Measurements from ENCODE around the gene ATP2B1.
"Not testable (repeated sequence)": the region's sequence is repeated elsewhere in the genome, so short reads cannot be mapped to it uniquely, and the experiment has no call there.

ATP2B1 gene

GRCh38 chr12:89712706-89713105 is 4.1 kb upstream of the ATP2B1 start:
- no peak for DNase-seq (ENCODE audit: low spot score)

GRCh38 chr12:89710873-89711750 is 2.5 kb upstream of the ATP2B1 start:
- DNase-seq (ENCODE audit: low spot score), result no peak

- peak; percentile 34 for DNase-seq (ENCODE audit: low spot score)
Measured at GRCh38 chr12:89709995-89710872, 1.6 kb upstream of the ATP2B1 start.

- peak; percentile 94 for DNase-seq (ENCODE audit: low spot score)
Measured at GRCh38 chr12:89709157-89709994, 738 bp upstream of the ATP2B1 start.

GRCh38 chr12:89707703-89708564 is 704 bp downstream of the ATP2B1 start:
- peak; percentile 28 for DNase-seq (ENCODE audit: low spot score)

- DNase-seq (ENCODE audit: low spot score), result peak; percentile 22
Measured at GRCh38 chr12:89706986-89707702, 1.5 kb downstream of the ATP2B1 start.

GRCh38 chr12:89706551-89706950 is 2.1 kb downstream of the ATP2B1 start:
- no peak for DNase-seq (ENCODE audit: low spot score)

GRCh38 chr12:89704457-89704856 is 4.2 kb downstream of the ATP2B1 start:
- DNase-seq (ENCODE audit: low spot score), result no peak

- no peak for DNase-seq (ENCODE audit: low spot score)
Measured at GRCh38 chr12:89703768-89704167, 4.9 kb downstream of the ATP2B1 start.

- no peak for DNase-seq (ENCODE audit: low spot score)
Measured at GRCh38 chr12:89702503-89702902, 6.1 kb downstream of the ATP2B1 start.

GRCh38 chr12:89701606-89702206 is 6.9 kb downstream of the ATP2B1 start:
- no peak for DNase-seq (ENCODE audit: low spot score)

- DNase-seq (ENCODE audit: low spot score), result no peak
Measured at GRCh38 chr12:89700191-89700810, 8.3 kb downstream of the ATP2B1 start.

- no peak for DNase-seq (ENCODE audit: low spot score)
Measured at GRCh38 chr12:89698607-89699006, 10.0 kb downstream of the ATP2B1 start.

- DNase-seq (ENCODE audit: low spot score), result not testable (repeated sequence)
Measured at GRCh38 chr12:89697728-89698127, 10.9 kb downstream of the ATP2B1 start.

GRCh38 chr12:89697296-89697695 is 11.3 kb downstream of the ATP2B1 start:
- DNase-seq (ENCODE audit: low spot score), result no peak

- DNase-seq (ENCODE audit: low spot score), result no peak
Measured at GRCh38 chr12:89695830-89696229, 12.8 kb downstream of the ATP2B1 start.

GRCh38 chr12:89695100-89695499 is 13.5 kb downstream of the ATP2B1 start:
- DNase-seq (ENCODE audit: low spot score), result no peak

- DNase-seq (ENCODE audit: low spot score), result no peak
Measured at GRCh38 chr12:89694542-89694941, 14.1 kb downstream of the ATP2B1 start.

GRCh38 chr12:89693639-89694202 is 14.9 kb downstream of the ATP2B1 start:
- no peak for DNase-seq (ENCODE audit: low spot score)
